LNCaP clone FGC (cell line): ENCODE results near the gene CLRN3.

Experiments used
- DNase-seq: peaks from one replicate; pipeline ENCODE4 v3.0.0-alpha.2; 2011; ENCODE audit warnings: low read depth
- H3K4me3 ChIP-seq: 2 replicates; pipeline ENCODE4 v1.5.1; 2011; ENCODE audit warnings: mild to moderate bottlenecking, low read depth, low read length, control low read depth
- CTCF ChIP-seq: IDR thresholded peaks from 2 replicates; pipeline ENCODE4 v1.5.1; 2012; ENCODE audit warnings: mild to moderate bottlenecking; ENCODE audit not compliant: control insufficient read depth, insufficient read depth; ENCODE audit errors: extremely low read depth

The CLRN3 gene

GRCh38 chr10:127905848-127906261, 13.1 kb upstream of the CLRN3 start:
- no peak for DNase-seq
- H3K4me3 ChIP-seq: no peak overlapping the region
- TF ChIP-seq CTCF: no peak

GRCh38 chr10:127905001-127905847, 12.5 kb upstream of the CLRN3 start:
- TF ChIP-seq CTCF: no peak
- DNase-seq: no peak
- no peak overlapping the region for H3K4me3 ChIP-seq

- no peak for TF ChIP-seq CTCF
- DNase-seq: no peak
- H3K4me3 ChIP-seq: no peak overlapping the region
Measured at GRCh38 chr10:127904311-127905000, 11.7 kb upstream of the CLRN3 start.

- no peak for TF ChIP-seq CTCF
- no peak overlapping the region for H3K4me3 ChIP-seq
Measured at GRCh38 chr10:127903789-127904188, 11.0 kb upstream of the CLRN3 start.

GRCh38 chr10:127899766-127900387, 7.1 kb upstream of the CLRN3 start:
- no peak for DNase-seq
- H3K4me3 ChIP-seq: no peak overlapping the region
- no peak for TF ChIP-seq CTCF

More at GRCh38 chr10:127903789-127904188, 11.0 kb upstream of the CLRN3 start:
- no peak for DNase-seq

GRCh38 chr10:127897177-127897576, 4.4 kb upstream of the CLRN3 start:
- DNase-seq: no peak
- H3K4me3 ChIP-seq: no peak overlapping the region
- TF ChIP-seq CTCF: no peak
